ENCODE results near the gene HIF3A. TPM values are rescaled to one million over a fixed set of nuclear protein-coding genes. Genes with fewer than 3 reads are reported as not detected.

HIF3A gene
- total RNA-seq, 1 experiment from 2014 or later, result not detected

GRCh38 chr19:46299004-46299509, 2.2 kb downstream of the HIF3A start:
- Mint-ChIP-seq H3K9me3 (ENCODE audit: unreplicated experiment) (no peaks in the 10 kb centered on the region), H3K4me1 (ENCODE audit: insufficient read depth, unreplicated experiment) (peaks cover 25% of the 10 kb centered on the region), H3K27ac (ENCODE audit: low read depth, unreplicated experiment) (peak overlapping the region; percentile 79), H3K27me3 (ENCODE audit: insufficient read depth, unreplicated experiment) (no peaks in the 10 kb centered on the region), H3K4me3 (ENCODE audit: unreplicated experiment) (peak overlapping the region; percentile 29), H3K36me3 (ENCODE audit: insufficient read depth, unreplicated experiment) (no peaks in the 10 kb centered on the region)
- no peak for TF ChIP-seq CTCF (IDR thresholded peaks at IDR 0.05; ENCODE audit: unreplicated experiment)
- intact Hi-C loops (cut with micrococcal nuclease), result no loop called here
- POLR2A ChIA-PET, result interaction anchor here (0.6 to 5.3 kb wide), 10 partner anchors 10 to 531 kb away, joined by 3 to 40 read pairs (median 5); partner anchors contain the start of gene PPP5C
- CTCF ChIA-PET, result interaction anchor here (0.7 to 2.4 kb wide), 8 partner anchors 18 to 242 kb away, joined by 3 to 11 read pairs (median 4); partner anchors contain the start of gene PPP5C
- peak; percentile 96 for DNase-seq (ENCODE audit: unreplicated experiment)
- BruUV-seq (replicated peaks), result no TSS peak

- ChIA-PET CTCF (interaction anchor here (0.5 to 2.4 kb wide), 5 partner anchors 19 to 220 kb away, joined by 3 to 11 read pairs (median 4); partner anchors contain the start of gene PPP5C), POLR2A (interaction anchor here (0.6 to 5.3 kb wide), 10 partner anchors 10 to 301 kb away, joined by 3 to 40 read pairs (median 6); partner anchors contain the start of gene PPP5C)
- intact Hi-C loops (cut with micrococcal nuclease), result no loop called here
- H3K27me3 Mint-ChIP-seq (ENCODE audit: insufficient read depth, unreplicated experiment), result no peaks in the 10 kb centered on the region
- no peaks in the 10 kb centered on the region for H3K9me3 Mint-ChIP-seq (ENCODE audit: unreplicated experiment)
- H3K4me3 Mint-ChIP-seq (ENCODE audit: unreplicated experiment), result peak overlapping the region; percentile 29
- peak; percentile 27 for DNase-seq (ENCODE audit: unreplicated experiment)
- H3K36me3 Mint-ChIP-seq (ENCODE audit: insufficient read depth, unreplicated experiment), result no peaks in the 10 kb centered on the region
- peaks cover 28% of the 10 kb centered on the region for H3K4me1 Mint-ChIP-seq (ENCODE audit: insufficient read depth, unreplicated experiment)
- peak overlapping the region; percentile 79 for H3K27ac Mint-ChIP-seq (ENCODE audit: low read depth, unreplicated experiment)
- TF ChIP-seq CTCF (IDR thresholded peaks at IDR 0.05; ENCODE audit: unreplicated experiment), result no peak
- BruUV-seq (replicated peaks), result no TSS peak
These were observed 2.9 kb downstream of the HIF3A start for GRCh38 chr19:46299695-46300094.

- Mint-ChIP-seq H3K4me1 (ENCODE audit: insufficient read depth, unreplicated experiment) (peaks cover 30% of the 10 kb centered on the region), H3K9me3 (ENCODE audit: unreplicated experiment) (peaks cover 19% of the 10 kb centered on the region), H3K36me3 (ENCODE audit: insufficient read depth, unreplicated experiment) (peaks cover 7% of the 10 kb centered on the region), H3K27ac (ENCODE audit: low read depth, unreplicated experiment) (peak overlapping the region; percentile 82), H3K27me3 (ENCODE audit: insufficient read depth, unreplicated experiment) (no peaks in the 10 kb centered on the region), H3K4me3 (ENCODE audit: unreplicated experiment) (no peak overlapping the region)
- CTCF ChIA-PET, result interaction anchor here (0.7 kb wide), 1 partner anchor 13 kb away, joined by 3 read pairs; no protein-coding TSS in a partner anchor
- no TSS peak for BruUV-seq (replicated peaks)
- POLR2A ChIA-PET, result no interaction called here
- no peak for DNase-seq (ENCODE audit: unreplicated experiment)
- TF ChIP-seq CTCF (IDR thresholded peaks at IDR 0.05; ENCODE audit: unreplicated experiment), result no peak
- intact Hi-C loops (cut with micrococcal nuclease), result no loop called here
These were observed 6.5 kb downstream of the HIF3A start for GRCh38 chr19:46303322-46303690.

- no peak for TF ChIP-seq CTCF (IDR thresholded peaks at IDR 0.05; ENCODE audit: unreplicated experiment)
- intact Hi-C loops (cut with micrococcal nuclease), result no loop called here
- CTCF ChIA-PET, result interaction anchor here (0.7 kb wide), 1 partner anchor 14 kb away, joined by 3 read pairs; no protein-coding TSS in a partner anchor
- peak overlapping the region; percentile 40 for H3K27ac Mint-ChIP-seq (ENCODE audit: low read depth, unreplicated experiment)
- no peaks in the 10 kb centered on the region for H3K27me3 Mint-ChIP-seq (ENCODE audit: insufficient read depth, unreplicated experiment)
- no peak for DNase-seq (ENCODE audit: unreplicated experiment)
- H3K9me3 Mint-ChIP-seq (ENCODE audit: unreplicated experiment), result peaks cover 19% of the 10 kb centered on the region
- POLR2A ChIA-PET, result no interaction called here
- H3K36me3 Mint-ChIP-seq (ENCODE audit: insufficient read depth, unreplicated experiment), result peaks cover 7% of the 10 kb centered on the region
- H3K4me1 Mint-ChIP-seq (ENCODE audit: insufficient read depth, unreplicated experiment), result peaks cover 24% of the 10 kb centered on the region
- no peak overlapping the region for H3K4me3 Mint-ChIP-seq (ENCODE audit: unreplicated experiment)
- BruUV-seq (replicated peaks), result no TSS peak
These were observed 7.0 kb downstream of the HIF3A start for GRCh38 chr19:46303691-46304397.

Data from MCF 10A (cell line).